GM12865 (cell line): Measurements from ENCODE around the gene KLK10.

Experiments
- DNase-seq: peaks from one replicate; pipeline ENCODE4 v3.0.0; 2010; ENCODE audit warnings: low read depth
- H3K4me3 ChIP-seq: 2 replicates; pipeline ENCODE4 v1.5.1; 2011; ENCODE audit warnings: mild to moderate bottlenecking, low read depth, low read length, control low read depth
- CTCF ChIP-seq: IDR thresholded peaks from 2 replicates; pipeline ENCODE4 v1.5.1; 2011; ENCODE audit warnings: low read length, control low read depth, low read depth, inconsistent platforms; ENCODE audit not compliant: insufficient read depth; ENCODE audit errors: missing control alignments

KLK10 gene

GRCh38 chr19:50980208-50980607 is 39.3 kb downstream of the KLK10 start:
- H3K4me3 ChIP-seq, result no peak overlapping the region
- DNase-seq, result no peak
- no peak for TF ChIP-seq CTCF

GRCh38 chr19:50979758-50980157 is 39.8 kb downstream of the KLK10 start:
- no peak for TF ChIP-seq CTCF
- H3K4me3 ChIP-seq, result no peak overlapping the region
- no peak for DNase-seq

GRCh38 chr19:50978772-50979390 is 40.6 kb downstream of the KLK10 start:
- TF ChIP-seq CTCF, result no peak
- DNase-seq, result no peak
- no peak overlapping the region for H3K4me3 ChIP-seq

- DNase-seq, result no peak
- TF ChIP-seq CTCF, result no peak
- H3K4me3 ChIP-seq, result no peak overlapping the region
These were observed 41.9 kb downstream of the KLK10 start for GRCh38 chr19:50977626-50978025.

- H3K4me3 ChIP-seq, result no peak overlapping the region
- no peak for DNase-seq
- TF ChIP-seq CTCF, result no peak
These were observed 43.7 kb downstream of the KLK10 start for GRCh38 chr19:50975766-50976165.

GRCh38 chr19:50974702-50975556 is 44.6 kb downstream of the KLK10 start:
- H3K4me3 ChIP-seq, result no peak overlapping the region
- no peak for DNase-seq
- no peak for TF ChIP-seq CTCF
